ENCODE data around the gene COL9A3. TPM values are rescaled to one million over a fixed set of nuclear protein-coding genes. Genes with fewer than 3 reads are reported as not detected.

COL9A3 gene
- total and polyA plus RNA-seq, 2 of the 8 experiments (the other 6 are each of a cell fraction or from before 2014, with no cell fraction given) = 21.7 to 80.1 TPM

- H3K23me2 ChIP-seq (ENCODE audit: low read depth, low read length) = peaks cover 8% of the 10 kb centered on the region; the same call in 1 of the 2 replicates
- no peak overlapping the region for H3K4ac ChIP-seq (replicated peaks; ENCODE audit: insufficient read length, low read depth, low read length)
- no peak overlapping the region for H2BK20ac ChIP-seq (ENCODE audit: low read length)
- H3K56ac ChIP-seq (replicated peaks; ENCODE audit: insufficient read length, low read depth, low read length) = no peak overlapping the region
- peak overlapping the region; percentile 39 to 60 (median 52) for H3K4me3 ChIP-seq (ENCODE audit: extremely low read depth in 1 of 4, insufficient read depth in 2 of 4, low read depth in 3 of 4, low read length in 4 of 4)
- 4% methylated on average over 20 of the region's 129 CpGs; no CpG with 5 or more reads in 1 of the 2 experiments for WGBS, 2 experiments (ENCODE audit: extremely low coverage in 1 of 2, insufficient coverage in 1 of 2, insufficient read length in 1 of 2, insufficient replicate concordance in 2 of 2, low coverage in 1 of 2, low lambda C conversion rate in 2 of 2, missing lambda C conversion rate in 1 of 2)
- H3K79me2 ChIP-seq (ENCODE audit: control insufficient read depth in 1 of 2, insufficient read depth in 2 of 2, low read length in 2 of 2) = peaks cover 0 to 14% of the 10 kb centered on the region in 2 experiments; a peak in 2 of 4 replicates
- TF ChIP-seq SIX5 (IDR thresholded peaks at IDR 0.05; ENCODE audit: low read depth, low read length) (no peak), KDM4A (IDR thresholded peaks at IDR 0.05; ENCODE audit: low read depth, low read length, severe bottlenecking) (peak; percentile 34), PHF8 (conservative IDR thresholded peaks at IDR 0.05; ENCODE audit: low read depth, low read length) (peak; percentile 42; the same call in 1 of the 2 replicates), CBX8 (IDR thresholded peaks at IDR 0.05; ENCODE audit: borderline replicate concordance, low read depth, low read length) (no peak), POLR2AphosphoS5 (IDR thresholded peaks at IDR 0.05; ENCODE audit: low read depth, low read length) (peak; percentile 53; the same call in 1 of the 2 replicates), E2F6 (IDR thresholded peaks at IDR 0.05) (no peak), MAX (IDR thresholded peaks at IDR 0.05) (peak; percentile 61; the same call in 1 of the 2 replicates), NRF1 (IDR thresholded peaks at IDR 0.05; ENCODE audit: low read depth, low read length) (peak; percentile 28; the same call in 1 of the 2 replicates), TAF1 (IDR thresholded peaks at IDR 0.05; ENCODE audit: low read depth, low read length) (peak; percentile 42; the same call in 1 of the 2 replicates), KDM1A (IDR thresholded peaks at IDR 0.05; ENCODE audit: borderline replicate concordance, low read length) (no peak)
- no peak overlapping the region for H2BK5ac ChIP-seq (ENCODE audit: low read depth, low read length)
- peak in 1 of 2 experiments; percentile 64 for DNase-seq (ENCODE audit: low read depth in 1 of 2, low spot score in 2 of 2)
- no peak for FAIRE-seq
- peak overlapping the region in 3 of 4 experiments; percentile 70 to 92 (median 80); a peak in 5 of 7 replicates for H3K9ac ChIP-seq (replicated peaks in 1 of 4; ENCODE audit: extremely low read depth in 1 of 4, low read depth in 3 of 4, low read length in 3 of 4)
- H3K18ac ChIP-seq (ENCODE audit: extremely low read depth, low read length) = peak overlapping the region; percentile 83; the same call in 1 of the 2 replicates
- H4K20me1 ChIP-seq (replicated peaks in 1 of 2; ENCODE audit: control insufficient read depth in 1 of 2, insufficient read depth in 2 of 2, low read length in 2 of 2) = peaks cover 0 to 11% of the 10 kb centered on the region in 2 experiments
- H3K9me3 ChIP-seq (ENCODE audit: insufficient read depth in 2 of 2, low read depth in 1 of 2, low read length in 1 of 2) = no peaks in the 10 kb centered on the region; a peak in 1 of 4 replicates
- peak overlapping the region; percentile 84; the same call in 1 of the 2 replicates for H2AFZ ChIP-seq (ENCODE audit: low read length)
- peak overlapping the region; percentile 57; the same call in 1 of the 2 replicates for H3K27ac ChIP-seq (ENCODE audit: low read depth, low read length)
- peak overlapping the region; percentile 72 to 95 for H3K4me2 ChIP-seq (ENCODE audit: insufficient read depth in 1 of 2, low read depth in 2 of 2, low read length in 2 of 2)
- CTCF ChIA-PET (ENCODE audit: partially characterized antibody) = interaction anchor here (1.7 to 2.0 kb wide), 2 partner anchors 12 to 39 kb away, joined by 4 to 7 read pairs; no protein-coding TSS in a partner anchor
- H2BK120ac ChIP-seq (replicated peaks; ENCODE audit: low read depth, low read length) = no peak overlapping the region
- H4K5ac ChIP-seq (ENCODE audit: insufficient read length, low read depth, low read length) = no peak overlapping the region
- no peak overlapping the region for H2BK12ac ChIP-seq (ENCODE audit: low read depth, low read length)
- H2BK15ac ChIP-seq (ENCODE audit: low read length) = no peak overlapping the region
- H4K91ac ChIP-seq (replicated peaks; ENCODE audit: insufficient read length, low read length) = no peak overlapping the region
- H2AK5ac ChIP-seq (ENCODE audit: low read depth, low read length) = no peak overlapping the region
- peak overlapping the region; percentile 97; the same call in 1 of the 2 replicates for H4K8ac ChIP-seq (ENCODE audit: extremely low read depth, insufficient read depth, low read length)
- peaks cover 0 to 7% (median 4%) of the 10 kb centered on the region in 4 experiments; a peak in 5 of 7 replicates for H3K27me3 ChIP-seq (replicated peaks in 1 of 4; ENCODE audit: control insufficient read depth in 3 of 4, extremely low read depth in 1 of 4, insufficient read depth in 3 of 4, low read length in 3 of 4)
- POLR2A ChIA-PET (ENCODE audit: partially characterized antibody) = interaction anchor here (0.7 to 2.3 kb wide), 11 partner anchors 11 to 148 kb away, joined by 3 to 9 read pairs (median 4); partner anchors contain the start of genes COL9A3 and GID8
- H3K14ac ChIP-seq (ENCODE audit: insufficient read length) = no peak overlapping the region
- H3K79me1 ChIP-seq (ENCODE audit: low read depth, low read length) = peaks cover 5% of the 10 kb centered on the region; the same call in 1 of the 2 replicates
- no peak overlapping the region for H3K23ac ChIP-seq (ENCODE audit: insufficient read length)
- peaks cover 3 to 18% (median 13%) of the 10 kb centered on the region in 4 experiments for H3K4me1 ChIP-seq (replicated peaks in 1 of 4; ENCODE audit: control insufficient read depth in 3 of 4, insufficient read depth in 4 of 4, low read length in 3 of 4)
- H3K36me3 ChIP-seq (ENCODE audit: control insufficient read depth in 2 of 4, insufficient read depth in 4 of 4, low read length in 3 of 4) = peaks cover 5 to 9% (median 8%) of the 10 kb centered on the region in 4 experiments; a peak in 6 of 8 replicates
Measured at GRCh38 chr20:62860924-62861691, 44.3 kb downstream of the COL9A3 start.

Measured in H1 (cell line).